AG09319 (cell line): ENCODE data around the gene SLC2A4RG.

Source experiments
- DNase-seq: peaks from one replicate; pipeline ENCODE4 v3.0.0-alpha.2; 2010; ENCODE audit warnings: low read depth; ENCODE audit errors: extremely low read depth
- TF ChIP-seq, protein P1 (sequence below): IDR thresholded peaks from 2 replicates; pipeline ENCODE4 v1.5.1; 2011; ENCODE audit warnings: low read depth, mild to moderate bottlenecking, inconsistent platforms, low read length, moderate library complexity

The SLC2A4RG gene

DNA sequence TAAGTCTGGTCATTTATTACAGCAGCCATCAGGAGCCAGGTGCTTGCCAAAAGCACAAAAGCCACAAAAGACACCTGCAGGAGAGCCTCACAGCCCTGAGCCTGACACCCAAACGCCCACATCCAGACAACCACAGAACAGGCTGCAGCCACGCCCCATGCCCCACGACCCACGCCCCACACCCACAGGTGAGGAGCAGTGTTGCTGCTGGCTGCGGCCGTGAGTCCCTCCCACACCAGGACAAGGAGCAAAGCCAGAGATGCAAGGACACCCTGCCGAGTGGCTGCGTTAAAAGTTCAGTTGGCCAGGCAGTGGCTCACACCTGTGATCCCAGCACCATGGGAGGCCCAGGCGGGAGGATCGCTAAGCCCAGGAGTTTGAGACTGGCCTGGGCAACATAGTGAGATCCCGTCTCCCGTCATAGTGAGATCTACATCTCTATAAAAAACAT, 43.0 kb downstream of the SLC2A4RG start:
- TF ChIP-seq, protein P1, sequence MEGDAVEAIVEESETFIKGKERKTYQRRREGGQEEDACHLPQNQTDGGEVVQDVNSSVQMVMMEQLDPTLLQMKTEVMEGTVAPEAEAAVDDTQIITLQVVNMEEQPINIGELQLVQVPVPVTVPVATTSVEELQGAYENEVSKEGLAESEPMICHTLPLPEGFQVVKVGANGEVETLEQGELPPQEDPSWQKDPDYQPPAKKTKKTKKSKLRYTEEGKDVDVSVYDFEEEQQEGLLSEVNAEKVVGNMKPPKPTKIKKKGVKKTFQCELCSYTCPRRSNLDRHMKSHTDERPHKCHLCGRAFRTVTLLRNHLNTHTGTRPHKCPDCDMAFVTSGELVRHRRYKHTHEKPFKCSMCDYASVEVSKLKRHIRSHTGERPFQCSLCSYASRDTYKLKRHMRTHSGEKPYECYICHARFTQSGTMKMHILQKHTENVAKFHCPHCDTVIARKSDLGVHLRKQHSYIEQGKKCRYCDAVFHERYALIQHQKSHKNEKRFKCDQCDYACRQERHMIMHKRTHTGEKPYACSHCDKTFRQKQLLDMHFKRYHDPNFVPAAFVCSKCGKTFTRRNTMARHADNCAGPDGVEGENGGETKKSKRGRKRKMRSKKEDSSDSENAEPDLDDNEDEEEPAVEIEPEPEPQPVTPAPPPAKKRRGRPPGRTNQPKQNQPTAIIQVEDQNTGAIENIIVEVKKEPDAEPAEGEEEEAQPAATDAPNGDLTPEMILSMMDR: no peak
- DNase-seq: no peak

DNA sequence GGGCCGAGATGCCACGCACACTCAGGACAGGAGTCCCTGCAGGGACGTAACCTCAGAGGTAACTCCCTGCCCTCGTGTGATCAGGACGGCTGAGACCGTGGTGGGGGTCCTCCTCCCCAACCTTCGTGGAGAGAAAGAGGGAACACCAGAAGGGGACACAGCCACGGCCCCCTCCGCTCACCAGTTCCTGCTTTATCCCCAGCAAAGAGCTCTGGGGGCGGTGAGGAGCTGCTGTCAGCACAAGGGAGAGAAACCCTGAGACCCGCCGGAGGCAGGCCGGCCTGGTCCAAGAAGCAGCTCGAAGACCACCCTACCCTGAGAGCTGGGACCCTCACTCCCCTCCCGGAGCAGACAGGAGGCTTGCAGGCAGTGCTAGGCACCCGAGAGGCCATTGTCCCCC, 44.4 kb downstream of the SLC2A4RG start:
- TF ChIP-seq, protein P1: no peak
- DNase-seq: no peak

DNA sequence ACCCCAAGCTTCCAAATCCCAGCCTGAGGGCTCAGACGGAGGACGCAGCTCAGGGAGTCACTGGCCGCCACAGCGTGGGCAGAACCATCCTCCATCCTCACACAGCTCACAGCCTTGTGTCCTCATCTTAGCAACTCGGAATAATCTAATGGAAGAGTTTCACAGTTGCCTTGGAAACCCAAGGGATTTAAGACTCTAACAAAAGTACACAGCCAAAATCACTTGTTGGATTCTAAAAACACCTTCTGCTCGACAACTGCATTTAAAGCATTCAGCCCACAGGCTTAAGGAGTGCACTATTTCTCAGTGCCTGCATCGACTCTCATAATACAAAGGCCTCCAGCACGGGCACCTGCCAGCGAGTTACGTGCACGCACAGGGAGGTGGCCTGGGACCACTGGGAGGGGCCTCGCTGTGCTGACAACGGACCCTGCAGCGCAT, 46.1 kb downstream of the SLC2A4RG start:
- DNase-seq: no peak

DNA sequence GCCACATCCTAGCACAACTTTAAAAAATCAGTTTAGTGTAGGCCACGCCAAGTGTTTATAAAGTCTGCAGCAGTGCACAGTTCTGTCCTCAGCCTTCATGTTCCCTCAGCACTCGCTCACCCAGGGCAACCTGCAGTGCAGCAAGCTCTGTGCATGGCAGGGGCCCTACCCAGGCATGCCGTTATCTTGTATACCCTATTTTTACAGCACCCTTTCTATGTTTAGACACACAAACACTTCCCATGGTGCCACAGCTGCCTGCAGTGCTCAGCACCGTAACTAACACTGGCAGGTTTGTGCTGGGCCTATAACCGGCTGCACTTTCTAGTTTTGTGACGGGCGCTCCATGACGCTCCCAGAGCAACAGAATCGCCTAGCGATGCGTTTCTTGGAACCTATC, 47.7 kb downstream of the SLC2A4RG start:
- DNase-seq: no peak
- TF ChIP-seq, protein P1: no peak

More for the DNA sequence above, 46.1 kb downstream of the SLC2A4RG start:
- TF ChIP-seq, protein P1: no peak

DNA sequence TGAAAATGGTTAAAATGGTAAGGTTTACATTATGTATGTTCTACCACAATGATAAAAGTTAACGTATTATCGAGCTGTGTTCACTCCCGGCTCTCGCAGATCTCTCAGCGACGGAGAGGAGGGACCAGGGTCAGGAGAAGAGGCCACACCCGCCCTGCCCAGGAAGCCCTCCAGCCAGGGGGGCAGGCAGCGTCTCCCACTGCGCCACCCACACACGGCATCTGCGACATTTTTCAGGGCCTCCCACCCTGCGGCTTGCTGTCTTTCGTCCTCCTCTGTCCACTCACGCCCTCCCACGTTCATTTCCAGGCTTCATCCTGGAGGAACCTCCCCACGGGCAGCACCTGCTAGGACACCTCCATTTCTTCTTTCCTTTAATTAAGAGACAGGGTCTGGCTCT, 48.2 kb downstream of the SLC2A4RG start:
- TF ChIP-seq, protein P1: no peak
- no peak for DNase-seq

DNA sequence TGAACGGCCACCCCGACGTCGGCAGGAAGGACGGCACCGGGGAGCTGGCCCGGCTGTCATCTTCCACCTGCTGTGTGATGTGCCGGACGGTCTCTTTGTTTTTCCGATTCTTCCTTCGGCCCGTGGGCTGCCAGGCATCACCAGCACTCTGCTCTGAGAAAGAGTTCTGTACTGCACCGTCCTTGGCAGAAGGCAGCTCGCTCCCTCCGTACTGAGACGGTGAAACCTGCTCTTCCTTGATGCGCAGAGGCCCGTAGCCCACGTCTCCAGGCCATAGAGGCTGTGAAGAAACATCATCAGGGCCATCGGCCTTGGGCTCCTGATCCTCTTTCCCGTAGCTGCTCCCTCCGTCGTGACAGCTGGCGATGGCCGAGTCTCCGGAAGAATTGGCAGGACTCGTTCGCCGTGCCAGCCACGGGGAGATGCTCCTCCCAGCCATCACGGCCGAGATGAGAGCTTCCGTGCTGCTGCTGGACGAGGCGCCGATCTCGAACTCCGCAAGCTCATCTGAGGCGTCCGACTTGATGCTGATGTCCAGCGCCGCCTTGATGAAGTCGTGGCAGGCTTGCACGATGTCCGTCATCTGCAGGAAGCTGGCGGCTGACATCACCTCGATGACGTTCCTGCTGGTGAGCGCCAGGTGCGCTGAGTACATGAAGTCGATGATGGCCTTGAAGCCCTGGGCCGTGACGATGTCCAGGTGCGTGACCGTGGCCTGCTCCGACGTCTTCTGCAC, 50.4 kb downstream of the SLC2A4RG start:
- TF ChIP-seq, protein P1: no peak
- DNase-seq: no peak

DNA sequence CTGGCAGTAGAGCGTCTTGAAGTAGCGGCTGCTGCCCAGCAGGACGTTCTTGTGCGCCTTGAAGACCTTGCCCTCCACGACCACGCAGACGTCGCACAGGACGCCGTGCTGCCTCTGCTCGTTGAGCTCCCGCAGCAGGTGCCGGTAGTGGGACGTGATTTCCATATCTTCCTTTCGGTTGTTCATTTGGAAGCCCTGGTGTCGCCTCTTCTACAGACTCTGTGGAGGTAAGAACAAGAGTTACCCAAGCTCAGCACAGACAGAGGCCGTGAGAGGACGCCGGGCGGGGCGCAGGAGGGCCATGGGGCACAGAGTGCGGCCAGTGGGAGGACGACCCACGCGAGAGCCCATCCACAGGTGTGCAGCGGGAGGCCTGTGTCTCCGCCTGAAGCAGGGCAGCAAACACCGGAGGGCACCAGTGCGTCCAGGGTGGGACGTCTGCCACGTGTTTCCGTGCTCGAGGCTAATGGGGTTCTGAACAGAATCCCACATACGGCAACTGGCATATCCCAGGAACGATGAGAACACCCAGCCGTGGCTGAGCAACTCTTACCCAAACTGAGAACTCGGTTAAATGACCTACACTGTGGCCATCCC, 51.1 kb downstream of the SLC2A4RG start:
- TF ChIP-seq, protein P1: no peak
- no peak for DNase-seq
